Stomach smooth muscle (tissue), 2 donors: Measurements from ENCODE around the gene CUTA.

Experiments
- H3K27ac ChIP-seq: one replicate; pipeline ENCODE4 v1.7.0; 2013; ENCODE audit warnings: mild to moderate bottlenecking, low read length, inconsistent platforms
- H3K27me3 ChIP-seq, 2 donors: one replicate each; pipeline ENCODE4 v1.7.0; 2013; ENCODE audit warnings: low read length in 2 of 2; ENCODE audit not compliant: insufficient read depth in 2 of 2, control insufficient read depth in 1 of 2
- H3K36me3 ChIP-seq, 2 donors: one replicate each; pipeline ENCODE4 v1.7.0; 2013; ENCODE audit warnings: low read length in 2 of 2; ENCODE audit not compliant: control insufficient read depth in 2 of 2, insufficient read depth in 2 of 2
- H3K4me1 ChIP-seq: one replicate; pipeline ENCODE4 v1.7.0; 2013; ENCODE audit warnings: low read length; ENCODE audit not compliant: control insufficient read depth, insufficient read depth
- H3K4me3 ChIP-seq, 2 donors: one replicate each; pipeline ENCODE4 v1.7.0; 2013; ENCODE audit warnings: low read length in 2 of 2
- H3K9ac ChIP-seq, 2 donors: one replicate each; pipeline ENCODE4 v1.7.0; 2013; ENCODE audit warnings: low read length in 2 of 2, mild to moderate bottlenecking in 1 of 2
- H3K9me3 ChIP-seq, 2 donors: one replicate each; pipeline ENCODE4 v1.7.0; 2013; ENCODE audit warnings: low read length in 2 of 2; ENCODE audit not compliant: control insufficient read depth in 2 of 2
- donor health status: healthy.
- donor health status: Pancreatic carcinoma.

The CUTA gene

GRCh38 chr6:33421344-33421643 lies 3.4 kb upstream of the CUTA start:
- Histone ChIP-seq H3K36me3 (peaks cover 0 to 2% of the 10 kb centered on the region in 2 donors), H3K27ac (peak overlapping the region; percentile 66), H3K27me3 (no peaks in the 10 kb centered on the region), H3K9ac (no peak overlapping the region), H3K4me3 (no peak overlapping the region), H3K4me1 (peaks cover 57% of the 10 kb centered on the region), H3K9me3 (no peaks in the 10 kb centered on the region)

GRCh38 chr6:33420491-33421343 lies 2.8 kb upstream of the CUTA start:
- peaks cover under 1 to 8% of the 10 kb centered on the region in 2 donors for H3K36me3 ChIP-seq
- peak overlapping the region; percentile 66 for H3K27ac ChIP-seq
- H3K4me3 ChIP-seq: peak overlapping the region in 1 of 2 donors; percentile 55
- H3K27me3 ChIP-seq: no peaks in the 10 kb centered on the region
- H3K4me1 ChIP-seq: peaks cover 63% of the 10 kb centered on the region
- H3K9ac ChIP-seq: peak overlapping the region; percentile 54 to 60
- no peaks in the 10 kb centered on the region for H3K9me3 ChIP-seq

GRCh38 chr6:33419580-33420490 lies 1.9 kb upstream of the CUTA start, which contains the start of gene SYNGAP1:
SYNGAP1 (plus strand) TSS chr6:33420065; CDS start chr6:33420265, 200 bp downstream.
- Histone ChIP-seq H3K36me3 (peaks cover 6 to 17% of the 10 kb centered on the region in 2 donors), H3K4me3 (peak within 1 kb of the TSS; percentile 64 to 86), H3K9ac (peak within 1 kb of the TSS; percentile 79 to 85)

GRCh38 chr6:33418690-33419291 lies 884 bp upstream of the CUTA start:
- no peaks in the 10 kb centered on the region for H3K27me3 ChIP-seq
- H3K36me3 ChIP-seq: peaks cover 15 to 23% of the 10 kb centered on the region in 2 donors
- no peaks in the 10 kb centered on the region for H3K9me3 ChIP-seq
- H3K9ac ChIP-seq: peak overlapping the region; percentile 79 to 92
- H3K4me1 ChIP-seq: peaks cover 56% of the 10 kb centered on the region
- peak overlapping the region; percentile 64 to 86 for H3K4me3 ChIP-seq
- peak overlapping the region; percentile 97 for H3K27ac ChIP-seq

More at GRCh38 chr6:33419580-33420490, 1.9 kb upstream of the CUTA start, which contains the start of gene SYNGAP1:
- H3K27ac ChIP-seq: peak within 1 kb of the TSS; percentile 97
- no peaks in the 10 kb centered on the region for H3K9me3 ChIP-seq
- H3K4me1 ChIP-seq: peaks cover 63% of the 10 kb centered on the region
- no peaks in the 10 kb centered on the region for H3K27me3 ChIP-seq

- Histone ChIP-seq H3K4me1 (peaks cover 66% of the 10 kb centered on the region), H3K4me3 (peak overlapping the region; percentile 86 to 88), H3K9me3 (no peaks in the 10 kb centered on the region), H3K27ac (peak overlapping the region; percentile 97), H3K9ac (peak overlapping the region; percentile 68 to 77), H3K27me3 (no peaks in the 10 kb centered on the region), H3K36me3 (peaks cover 30 to 37% of the 10 kb centered on the region in 2 donors)
Measured at GRCh38 chr6:33417128-33417902, 592 bp downstream of the CUTA start.

GRCh38 chr6:33416386-33417127 lies 1.4 kb downstream of the CUTA start:
- Histone ChIP-seq H3K4me3 (peak overlapping the region; percentile 86 to 88), H3K9ac (peak overlapping the region; percentile 42 to 77), H3K36me3 (peaks cover 30 to 39% of the 10 kb centered on the region in 2 donors), H3K27me3 (no peaks in the 10 kb centered on the region), H3K9me3 (no peaks in the 10 kb centered on the region), H3K27ac (peak overlapping the region; percentile 97), H3K4me1 (peaks cover 72% of the 10 kb centered on the region)

- Histone ChIP-seq H3K9ac (no peak overlapping the region), H3K27ac (no peak overlapping the region), H3K36me3 (peaks cover 30 to 39% of the 10 kb centered on the region in 2 donors)
Measured at GRCh38 chr6:33415831-33416230, 2.1 kb downstream of the CUTA start.

GRCh38 chr6:33414592-33415271 lies 3.2 kb downstream of the CUTA start:
- Histone ChIP-seq H3K27ac (no peak overlapping the region), H3K36me3 (peaks cover 30 to 39% of the 10 kb centered on the region in 2 donors), H3K4me3 (no peak overlapping the region), H3K27me3 (no peaks in the 10 kb centered on the region), H3K9me3 (no peaks in the 10 kb centered on the region), H3K4me1 (peaks cover 69% of the 10 kb centered on the region), H3K9ac (no peak overlapping the region)

More at GRCh38 chr6:33415831-33416230, 2.1 kb downstream of the CUTA start:
- Histone ChIP-seq H3K9me3 (no peaks in the 10 kb centered on the region), H3K4me1 (peaks cover 71% of the 10 kb centered on the region), H3K4me3 (no peak overlapping the region), H3K27me3 (no peaks in the 10 kb centered on the region)
